Measurements from ENCODE around the gene ZG16B.

The ZG16B gene

GRCh38 chr16:2857451-2858244 lies 27.5 kb downstream of the ZG16B start, which contains the start of gene PRSS22:
Gene PRSS22, minus strand, starts transcription at chr16:2858170. Its CDS starts 66 bp downstream, at chr16:2858104.
- peak within 1 kb of the TSS; percentile 60 for H3K27ac ChIP-seq
- no peak for TF ChIP-seq CTCF (conservative IDR thresholded peaks at IDR 0.05)

- H3K27ac ChIP-seq = peak overlapping the region; percentile 60
- TF ChIP-seq CTCF (conservative IDR thresholded peaks at IDR 0.05) = peak; percentile 30
Measured at GRCh38 chr16:2858245-2859025, 28.3 kb downstream of the ZG16B start.

- H3K27ac ChIP-seq = no peak overlapping the region
- TF ChIP-seq CTCF (conservative IDR thresholded peaks at IDR 0.05) = no peak
Measured at GRCh38 chr16:2859686-2860265, 29.7 kb downstream of the ZG16B start.

- no peak overlapping the region for H3K27ac ChIP-seq
- no peak for TF ChIP-seq CTCF (conservative IDR thresholded peaks at IDR 0.05)
Measured at GRCh38 chr16:2860826-2861567, 30.9 kb downstream of the ZG16B start.

- no peak overlapping the region for H3K27ac ChIP-seq
- no peak for TF ChIP-seq CTCF (conservative IDR thresholded peaks at IDR 0.05)
Measured at GRCh38 chr16:2865651-2866050, 35.5 kb downstream of the ZG16B start.

- H3K27ac ChIP-seq = no peak overlapping the region
Measured at GRCh38 chr16:2866431-2866830, 36.3 kb downstream of the ZG16B start.

More at GRCh38 chr16:2866431-2866830, 36.3 kb downstream of the ZG16B start:
- no peak for TF ChIP-seq CTCF (conservative IDR thresholded peaks at IDR 0.05)

Measured in VCaP (cell line).